ENCODE results near the gene MYO1H.
"Not testable (repeated sequence)": the region's sequence is repeated elsewhere in the genome, so short reads cannot be mapped to it uniquely, and the experiment has no call there.

MYO1H gene

DNA sequence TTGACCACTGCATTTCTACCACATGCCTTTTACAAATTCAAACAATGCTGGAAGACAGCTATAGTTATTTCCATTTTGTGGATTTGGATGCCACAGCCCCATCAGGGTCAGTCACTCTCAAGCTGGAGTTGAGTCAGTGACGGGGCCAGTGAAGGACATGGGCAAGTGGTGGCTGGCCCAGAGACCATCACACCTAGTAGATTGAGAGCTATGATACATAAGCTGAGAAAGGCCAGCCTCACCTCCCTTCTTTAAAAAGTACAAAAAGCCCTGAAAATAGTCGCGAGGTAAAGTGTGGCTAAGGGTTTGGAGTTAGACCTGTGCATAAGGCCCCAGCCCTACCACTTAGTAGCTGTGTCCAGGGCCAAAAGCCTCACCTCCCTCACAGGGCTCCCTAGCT, 125.3 kb downstream of the MYO1H start:
- no peak for DNase-seq (ENCODE audit: low read depth)

DNA sequence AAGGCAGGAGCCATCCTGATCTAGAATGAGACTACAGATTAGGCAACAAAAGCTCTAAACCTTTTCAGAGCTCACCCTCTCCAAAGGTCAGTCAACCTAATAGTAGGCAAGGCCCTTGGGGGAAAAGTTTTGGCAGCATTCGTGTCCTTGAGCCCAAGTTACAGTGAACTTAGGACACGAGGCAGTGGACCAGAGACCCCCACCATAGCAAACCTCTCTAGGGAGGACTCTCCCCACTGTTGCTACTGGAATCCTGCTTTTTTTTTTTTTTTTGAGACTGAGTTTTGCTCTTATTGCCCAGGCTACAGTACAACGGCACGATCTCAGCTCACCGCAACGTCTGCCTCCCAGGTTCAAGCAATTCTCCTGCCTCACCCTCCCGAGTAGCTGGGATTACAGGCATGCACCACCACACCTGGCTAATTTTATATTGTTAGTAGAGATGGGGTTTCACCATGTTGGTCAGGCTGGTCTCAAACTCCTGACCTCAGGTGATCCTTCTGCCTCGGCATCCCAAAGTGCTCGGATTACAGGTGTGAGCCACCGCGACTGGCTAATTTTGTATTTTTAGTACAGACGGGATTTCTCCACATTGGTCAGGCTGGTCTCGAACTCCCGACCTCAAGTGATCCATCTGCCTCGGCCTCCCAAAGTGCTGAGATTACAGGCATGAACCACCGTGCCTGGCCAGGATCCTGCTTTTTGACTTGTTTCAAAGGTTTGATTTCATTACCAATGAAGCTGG, 126.0 kb downstream of the MYO1H start:
- not testable (repeated sequence) for DNase-seq (ENCODE audit: low read depth)

DNA sequence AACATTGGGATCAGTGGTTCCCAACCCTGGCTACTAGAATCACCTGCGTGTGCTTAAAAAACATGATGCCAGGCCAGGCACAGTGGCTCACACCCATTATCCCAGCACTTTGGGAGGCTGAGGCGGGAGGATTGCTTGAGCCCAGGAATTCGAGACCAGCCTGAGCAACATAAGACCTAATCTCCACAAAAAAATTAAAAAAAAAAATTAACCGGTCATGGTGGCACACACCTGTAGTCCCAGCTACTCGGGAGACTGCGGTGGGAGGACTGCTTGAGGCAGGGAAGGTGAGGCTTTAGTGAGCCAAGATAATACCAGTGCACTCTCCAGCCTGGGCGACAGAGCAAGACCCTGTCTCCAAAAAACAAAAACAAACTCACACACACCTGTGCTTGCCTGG, 127.4 kb downstream of the MYO1H start:
- no peak for DNase-seq (ENCODE audit: low read depth)

DNA sequence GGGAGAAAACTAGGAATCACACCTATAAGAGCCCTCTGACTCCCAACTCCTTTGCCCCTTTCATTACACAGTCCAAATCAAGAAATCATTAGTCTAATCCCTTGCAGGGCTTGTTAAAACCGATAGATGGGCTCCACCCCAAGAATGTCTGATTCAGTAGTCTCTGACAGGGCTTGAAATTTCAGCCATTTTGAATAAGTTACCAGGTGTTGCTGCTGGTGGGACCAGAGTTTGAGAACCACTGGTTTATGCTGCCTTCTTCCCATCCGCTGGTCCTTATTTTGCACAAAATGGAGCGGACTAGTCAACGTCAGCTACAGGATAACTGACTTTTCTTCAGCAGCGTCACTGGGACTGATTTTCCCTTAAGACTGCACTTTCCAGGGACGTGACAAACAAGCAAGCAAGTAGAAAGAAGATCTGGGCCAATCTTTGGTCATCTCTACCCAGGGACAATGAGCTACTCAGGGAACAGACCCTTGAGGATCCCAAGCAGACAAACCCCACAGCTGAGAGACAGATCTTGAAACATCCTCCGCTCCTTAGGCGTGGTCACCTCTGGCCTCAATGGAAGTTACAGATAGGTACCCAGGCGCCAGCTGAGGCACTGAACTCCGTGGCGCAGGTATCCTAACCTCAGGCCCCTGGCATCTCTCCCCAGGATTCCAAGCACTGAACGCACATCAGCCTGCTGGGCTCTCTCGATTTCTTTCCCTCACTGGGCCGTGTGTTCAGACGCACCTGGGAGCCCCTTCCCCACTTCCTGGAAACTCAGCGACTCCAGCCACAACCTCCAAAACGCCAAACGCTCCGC, 128.5 kb downstream of the MYO1H start:
- DNase-seq (ENCODE audit: low read depth): no peak

DNA sequence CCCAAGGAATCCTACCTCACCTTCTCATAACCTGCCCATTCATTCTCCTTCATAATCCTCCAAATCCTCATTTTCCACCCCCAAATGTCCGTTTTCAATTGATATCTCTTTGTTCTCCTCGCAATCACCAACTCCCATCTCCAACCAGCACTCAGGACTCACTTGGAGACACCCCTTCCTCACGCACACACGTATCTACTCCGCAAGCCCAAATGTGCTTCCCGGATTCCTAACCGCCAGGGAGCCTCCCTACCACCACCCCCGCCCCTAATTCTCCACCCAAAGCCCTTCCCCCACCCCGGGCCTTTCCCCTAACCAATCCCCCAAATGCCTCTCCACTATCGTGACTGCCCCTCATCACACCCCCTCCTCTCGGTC, 129.1 kb downstream of the MYO1H start:
- no peak for DNase-seq (ENCODE audit: low read depth)

DNA sequence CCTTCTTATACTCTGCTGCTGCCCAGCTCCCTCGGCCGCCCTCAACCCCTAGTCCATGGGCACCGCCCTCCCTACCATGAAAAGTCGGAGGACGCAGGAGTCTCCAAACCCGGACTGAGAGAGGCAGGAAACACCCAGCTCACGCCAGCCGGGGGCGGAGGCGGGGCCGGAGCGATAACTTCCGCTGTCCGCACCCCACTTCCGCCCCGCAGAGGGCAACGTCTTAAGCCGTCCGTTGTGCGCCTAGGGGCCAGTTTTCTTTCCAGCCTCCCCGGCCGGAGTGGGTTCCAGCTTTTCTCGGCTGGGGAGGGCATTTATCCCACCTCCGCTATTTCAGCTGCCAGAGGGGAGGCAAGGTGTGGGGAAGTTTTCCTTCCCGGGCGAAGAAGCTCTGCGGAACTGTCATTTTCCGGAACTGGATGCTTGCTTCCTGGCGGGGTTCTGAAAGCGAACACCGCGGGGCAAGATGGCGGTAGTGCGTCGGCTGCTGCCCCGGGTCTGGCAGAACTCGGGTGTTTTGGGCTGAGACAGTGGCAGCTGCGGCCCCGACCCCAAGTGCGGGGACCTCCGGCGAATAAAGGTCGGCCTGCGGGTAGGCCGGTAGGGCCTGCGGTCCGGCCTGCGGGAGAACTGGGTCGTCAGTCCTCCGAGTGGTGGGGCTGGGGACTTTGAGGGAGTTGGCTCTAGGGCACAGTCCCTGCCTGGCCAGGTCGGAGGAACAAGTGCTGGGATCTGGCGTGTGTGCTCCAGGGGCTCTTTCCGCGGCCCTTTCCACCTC, 129.7 kb downstream of the MYO1H start, which contains the start of the genes KCTD10 and UBE3B:
KCTD10 (minus strand) TSS at position 116 of the 778 bp plus-strand sequence; CDS start at position 78, 38 bp downstream.
UBE3B (plus strand) TSS at position 450 of the 778 bp plus-strand sequence. CDS start 5,918 bp downstream, outside the sequence.
- peak; percentile 75 for DNase-seq (ENCODE audit: low read depth)

DNA sequence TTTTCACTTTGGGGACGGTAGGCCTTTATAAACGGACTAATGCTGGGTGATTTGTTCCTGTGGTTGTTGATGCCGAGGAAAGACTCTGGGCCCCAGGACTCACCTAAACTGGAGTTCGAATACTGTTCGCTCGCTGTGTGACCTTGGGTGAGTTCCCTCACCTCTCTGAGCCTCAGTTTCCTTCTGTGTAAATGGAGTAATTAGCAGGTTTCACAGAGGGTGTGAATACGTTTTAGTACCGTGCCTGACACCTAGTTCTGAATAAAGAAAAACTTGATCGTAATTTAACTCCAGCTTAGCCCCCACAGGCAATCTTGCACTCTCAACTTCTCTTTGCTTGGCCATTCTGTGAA, 130.2 kb downstream of the MYO1H start:
- DNase-seq (ENCODE audit: low read depth): no peak

DNA sequence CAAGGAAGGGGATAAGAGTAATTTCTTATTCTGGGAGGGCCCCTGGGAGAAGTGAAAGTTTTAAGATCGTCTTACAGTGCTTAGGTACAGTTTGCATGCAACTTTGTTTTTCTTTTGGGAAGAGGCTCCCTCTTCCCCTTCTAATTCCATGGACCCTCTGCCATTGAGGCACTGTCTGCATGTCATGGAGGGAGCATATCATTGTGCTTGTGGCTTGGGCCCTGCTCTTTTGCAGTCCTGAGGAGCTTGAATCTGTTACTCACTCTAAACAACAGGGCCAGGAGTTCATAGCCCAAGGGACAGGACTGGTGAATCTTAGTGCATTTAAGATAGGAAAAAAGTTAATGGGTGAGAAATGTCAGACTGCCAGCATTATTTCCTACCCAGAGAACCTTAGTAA, 132.1 kb downstream of the MYO1H start:
- DNase-seq (ENCODE audit: low read depth): no peak

DNA sequence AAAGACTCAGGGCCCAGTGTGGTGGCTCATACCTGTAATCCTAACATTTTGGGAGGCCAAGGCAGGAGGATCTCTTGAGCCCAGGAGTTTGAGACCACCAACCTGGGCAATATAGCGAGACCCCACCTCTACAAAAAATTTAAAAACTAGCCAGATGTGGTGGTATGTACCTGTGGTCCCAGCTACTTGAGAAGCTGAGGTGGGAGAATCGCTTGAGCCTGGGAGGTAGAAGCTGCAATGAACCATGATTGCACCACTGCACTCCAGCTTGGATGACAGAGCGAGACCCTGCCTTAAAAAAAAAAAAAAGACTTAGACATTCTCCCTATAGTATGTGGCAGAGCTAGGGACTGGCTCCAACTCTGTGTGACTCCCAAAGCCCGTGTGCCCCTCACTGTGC, 132.7 kb downstream of the MYO1H start:
- no peak for DNase-seq (ENCODE audit: low read depth)

DNA sequence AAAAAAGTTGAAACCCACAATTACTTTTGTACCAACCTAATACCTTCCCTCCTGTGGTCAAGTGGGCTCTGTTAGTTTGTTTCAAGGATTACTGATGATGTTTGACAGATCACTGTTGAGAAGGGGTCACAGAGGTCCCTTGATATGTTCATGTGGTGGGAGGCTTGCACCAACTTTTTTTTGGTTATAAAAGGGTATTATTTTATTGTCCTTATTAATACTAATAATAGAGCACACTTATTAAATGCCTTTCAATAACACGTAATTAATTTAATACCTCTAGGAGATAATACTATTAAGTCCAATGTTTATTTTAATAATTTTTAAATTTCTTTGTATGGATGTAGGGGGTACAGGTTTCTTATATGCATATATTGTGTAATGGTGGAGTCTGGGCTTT, 134.2 kb downstream of the MYO1H start:
- DNase-seq (ENCODE audit: low read depth): no peak

DNA sequence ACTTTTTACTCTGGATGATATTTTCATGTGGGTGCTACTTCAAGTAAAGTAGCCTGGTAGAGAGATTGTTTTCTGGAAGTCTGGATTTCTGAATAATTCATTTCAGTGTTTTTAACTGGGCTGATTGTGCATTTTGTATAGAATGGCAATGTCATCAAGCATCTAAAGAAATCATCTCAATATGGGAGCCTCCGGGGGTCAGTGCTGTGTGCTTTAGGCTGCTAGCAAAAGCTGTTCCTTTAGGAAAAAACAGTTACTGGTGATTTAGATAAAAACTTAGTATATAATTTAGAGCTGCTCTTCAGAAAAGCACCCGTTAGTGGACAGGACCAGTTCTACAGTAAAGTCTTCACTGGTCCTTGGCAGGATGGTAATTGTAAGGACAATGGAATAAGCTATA, 134.8 kb downstream of the MYO1H start:
- no peak for DNase-seq (ENCODE audit: low read depth)

DNA sequence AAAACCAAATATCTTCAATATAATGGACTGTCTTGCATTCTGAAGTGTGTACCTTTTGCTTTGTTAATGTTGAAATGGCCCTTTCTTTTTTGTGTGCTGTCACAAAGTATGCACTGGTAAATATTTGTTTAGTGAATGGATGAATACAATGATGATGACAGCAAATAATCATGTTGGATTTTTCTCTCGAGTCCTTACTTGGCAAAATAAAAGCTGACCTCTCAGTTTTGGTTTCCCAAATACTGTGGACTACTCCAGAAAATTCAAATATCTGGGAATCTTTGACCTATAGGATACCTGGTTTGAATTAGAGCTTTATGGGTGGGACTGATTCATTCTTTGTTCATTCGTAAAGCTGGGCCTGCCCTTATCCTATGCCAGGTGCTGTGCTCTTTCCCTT, 135.2 kb downstream of the MYO1H start:
- no peak for DNase-seq (ENCODE audit: low read depth)

DNA sequence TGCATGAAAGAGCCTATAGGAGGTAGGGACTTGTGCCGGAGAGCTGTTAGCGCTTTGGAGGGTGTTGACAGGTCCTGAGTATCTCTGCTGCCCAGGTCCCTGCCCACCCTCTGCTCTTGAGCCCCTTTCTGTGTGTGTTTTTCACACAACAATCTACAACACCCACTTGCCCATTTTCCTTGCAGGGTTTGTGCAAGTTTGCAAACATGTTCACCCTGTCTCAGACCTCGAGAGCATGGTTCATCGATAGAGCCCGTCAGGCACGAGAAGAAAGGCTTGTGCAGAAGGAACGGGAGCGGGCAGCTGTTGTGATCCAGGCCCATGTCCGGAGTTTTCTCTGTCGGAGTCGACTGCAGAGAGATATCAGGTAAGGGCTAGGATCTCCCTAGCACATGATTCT, 135.6 kb downstream of the MYO1H start:
- DNase-seq (ENCODE audit: low read depth): no peak

DNA sequence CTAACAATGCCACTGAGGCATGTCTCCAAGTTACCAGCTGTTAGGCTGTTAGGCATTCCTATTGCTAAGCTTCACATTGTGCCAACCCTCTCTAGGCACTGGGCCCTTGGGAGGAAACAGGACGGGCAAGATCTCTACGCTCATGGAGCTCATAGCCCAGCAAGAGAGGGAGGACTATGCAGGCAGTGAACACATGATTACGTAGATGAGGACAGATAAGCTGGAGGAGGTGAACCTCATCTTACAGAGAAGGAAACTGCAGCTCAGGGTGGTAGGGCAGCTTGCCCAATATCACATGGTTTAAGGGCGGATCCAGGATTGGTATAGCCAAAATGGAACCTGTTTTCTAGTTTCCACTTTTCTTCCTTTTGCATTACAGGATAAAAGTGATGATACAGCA, 137.5 kb downstream of the MYO1H start:
- no peak for DNase-seq (ENCODE audit: low read depth)

DNA sequence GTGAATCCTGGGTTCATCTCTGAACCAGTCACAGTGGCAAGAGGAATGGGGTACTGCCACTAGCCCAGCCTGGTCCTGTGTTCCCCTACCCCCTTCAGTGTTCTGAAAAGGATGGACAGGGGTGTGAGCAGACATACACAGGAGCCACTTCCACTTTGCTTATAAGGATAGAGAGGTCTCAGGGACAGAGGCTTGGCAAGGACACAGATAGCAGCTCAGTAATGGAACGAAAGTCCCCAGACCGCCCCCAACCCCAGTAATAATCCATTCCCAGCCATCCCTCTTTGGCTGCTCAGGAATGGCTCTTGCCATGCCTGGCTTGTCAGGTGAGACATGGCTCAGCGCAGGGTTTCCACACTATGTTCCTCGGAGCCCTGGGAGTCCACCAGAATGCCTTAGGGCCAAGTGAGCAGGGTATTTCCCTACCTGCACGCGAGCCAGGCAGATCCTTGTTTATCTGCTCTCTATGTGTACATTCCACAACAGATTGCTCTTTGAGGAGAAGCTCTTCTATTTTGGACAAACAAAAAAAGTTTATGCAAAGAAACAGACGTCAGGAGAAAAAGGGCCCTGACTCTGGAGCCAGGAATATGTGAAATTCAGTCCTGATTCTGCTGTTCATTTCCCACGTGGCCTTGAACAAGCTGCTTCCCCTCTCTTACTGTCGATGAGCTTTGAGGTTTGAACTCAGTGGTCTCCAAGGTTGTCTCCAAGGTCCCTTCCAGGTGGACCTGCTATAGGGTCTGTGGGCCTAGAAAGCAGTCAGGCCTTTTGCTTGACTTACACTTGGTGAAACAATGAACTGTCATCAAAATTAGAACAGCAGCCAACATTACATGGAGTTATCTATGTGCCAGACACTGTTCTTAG, 139.7 kb downstream of the MYO1H start:
- no peak for DNase-seq (ENCODE audit: low read depth)

DNA sequence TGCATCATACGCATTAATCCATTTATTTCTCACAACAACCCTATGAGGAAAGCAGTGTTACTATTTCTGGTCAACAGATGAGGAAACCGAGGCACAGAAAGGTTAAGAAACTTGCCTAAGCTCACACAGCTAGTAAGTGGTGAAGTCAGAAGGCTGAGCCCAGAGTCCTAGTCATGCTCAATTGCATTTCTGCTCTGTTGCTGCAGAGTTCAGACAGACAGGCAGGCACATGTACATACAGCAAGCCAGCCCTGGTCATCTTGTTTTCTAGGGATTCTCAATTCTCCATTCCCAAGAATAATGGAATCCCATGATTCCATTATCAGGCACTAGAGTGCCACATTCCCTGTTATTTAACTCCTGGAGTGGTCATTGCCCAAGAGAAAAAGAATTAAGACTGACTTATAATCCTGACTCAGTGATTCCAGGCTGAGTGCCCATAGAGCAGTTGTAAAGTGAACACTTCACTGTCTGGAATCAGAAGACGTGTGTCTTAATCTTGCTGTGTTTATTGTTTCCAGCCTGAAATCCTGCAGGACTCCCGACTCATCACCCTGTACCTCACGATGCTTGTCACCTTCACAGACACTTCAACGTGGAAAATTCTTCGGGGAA, 140.5 kb downstream of the MYO1H start:
- no peak for DNase-seq (ENCODE audit: low read depth)

DNA sequence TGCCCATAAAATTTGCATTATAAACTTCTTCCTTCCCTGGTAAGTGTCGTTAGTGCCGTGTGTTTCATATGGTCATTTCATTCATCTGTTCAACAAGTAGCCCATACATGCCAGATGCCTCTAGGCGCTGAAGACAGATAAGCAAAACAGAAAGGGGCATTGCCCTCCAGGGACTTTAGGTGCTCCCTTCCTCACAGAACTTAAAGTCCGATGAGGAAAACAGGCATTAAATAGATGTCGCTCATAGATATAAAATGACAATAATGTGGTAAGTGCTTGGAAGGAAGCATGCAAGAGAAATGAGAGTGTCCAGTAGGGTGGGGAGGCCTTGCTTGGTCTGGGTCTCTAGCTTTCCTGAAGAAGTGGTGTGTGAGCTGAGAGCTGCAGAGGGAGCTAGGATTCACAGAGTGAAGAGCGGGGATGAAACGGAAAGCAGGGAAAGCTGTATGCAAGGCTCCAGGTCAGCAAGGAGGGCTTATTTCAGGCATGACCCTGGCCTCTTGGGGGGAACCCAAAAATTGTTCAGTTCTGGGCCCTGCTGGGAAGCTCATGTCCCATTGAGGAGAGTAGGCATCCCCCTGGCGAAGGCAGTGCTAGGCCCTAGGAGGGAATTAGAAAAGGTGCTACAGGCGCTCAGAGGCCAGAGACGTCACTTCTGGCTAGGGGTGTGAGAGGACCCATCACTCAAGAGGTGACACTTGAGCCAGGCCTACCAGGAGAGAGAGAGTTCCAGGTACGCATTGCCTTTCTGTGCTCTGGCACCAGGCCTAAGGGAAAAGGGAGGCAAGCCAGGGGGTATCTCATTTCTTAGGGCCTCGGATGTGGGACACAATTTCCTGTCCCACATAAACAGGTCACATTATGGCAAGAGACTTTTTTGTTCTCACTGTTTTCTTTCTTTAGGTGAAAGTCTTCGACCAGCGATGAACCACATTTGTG, 141.6 kb downstream of the MYO1H start:
- DNase-seq (ENCODE audit: low read depth): no peak

DNA sequence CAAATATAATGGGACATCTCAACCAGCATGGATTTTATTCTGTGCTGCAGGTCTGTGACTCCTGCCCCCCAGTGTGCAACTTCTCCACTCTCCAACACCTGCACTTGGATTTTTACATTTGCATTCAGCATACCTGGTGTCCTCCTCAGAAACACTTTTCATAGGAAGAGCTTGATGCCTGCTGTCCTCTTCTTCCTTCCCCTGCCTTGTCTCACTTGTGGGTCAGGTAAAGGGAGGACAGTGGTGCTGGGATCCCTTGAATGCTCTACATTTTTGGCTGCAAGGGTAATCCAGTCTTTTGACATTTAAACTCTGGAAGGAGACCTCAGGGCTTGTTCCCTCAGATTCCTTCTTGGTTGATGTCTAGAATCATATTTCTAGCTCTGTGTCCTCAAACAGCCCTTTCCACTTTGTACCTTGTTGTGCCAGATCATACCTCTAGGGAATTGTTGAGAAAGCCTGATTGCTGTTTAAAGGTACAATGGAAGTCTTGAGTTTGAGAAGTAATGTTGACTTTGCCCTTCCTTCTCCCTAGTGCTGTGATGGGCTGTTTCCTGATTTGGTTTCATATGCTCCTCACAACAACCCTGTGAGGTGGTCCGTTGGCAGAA, 142.4 kb downstream of the MYO1H start:
- DNase-seq (ENCODE audit: low read depth): no peak

DNA sequence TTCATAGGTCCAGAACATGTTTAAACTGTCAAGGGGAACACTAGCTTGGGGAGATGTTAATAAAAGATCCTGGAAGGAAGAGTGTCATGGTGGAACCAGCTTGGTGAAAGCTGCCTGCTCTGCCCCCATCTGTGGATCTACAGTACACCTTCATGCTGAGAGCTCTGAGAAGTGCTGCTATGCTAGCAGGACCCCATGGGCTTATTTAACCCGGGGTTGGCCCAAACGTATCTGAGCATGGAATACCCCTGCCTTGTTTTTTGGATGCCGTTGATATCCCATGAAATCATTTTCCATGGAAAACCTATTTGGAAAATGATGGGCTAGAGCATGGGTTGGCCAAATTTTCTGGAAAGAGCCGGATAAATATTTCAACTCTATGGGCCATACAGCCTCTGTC, 144.0 kb downstream of the MYO1H start:
- no peak for DNase-seq (ENCODE audit: low read depth)

DNA sequence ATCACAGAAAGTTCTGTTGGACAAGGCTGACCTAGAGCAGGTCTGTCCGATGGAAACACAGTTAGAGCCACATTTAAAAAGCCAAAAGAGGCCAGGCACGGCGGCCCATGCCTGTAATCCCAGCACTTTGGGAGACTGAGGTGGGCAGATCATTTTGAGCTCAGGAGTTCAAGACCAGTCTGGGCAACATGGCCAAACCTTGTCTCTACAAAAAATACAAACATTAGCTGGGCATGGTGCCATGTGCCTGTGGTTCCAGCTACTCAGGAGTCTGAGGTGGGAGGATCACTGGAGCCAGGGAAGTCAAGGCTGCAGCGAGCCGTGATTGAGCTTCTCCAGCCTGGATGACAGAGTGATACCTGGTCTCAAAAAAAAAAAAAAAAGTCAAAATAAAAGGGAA, 144.7 kb downstream of the MYO1H start:
- DNase-seq (ENCODE audit: low read depth): no peak

All from stimulated activated CD8-positive, alpha-beta memory T cell treated with anti-CD3 and anti-CD28 coated beads, Interleukin-12 subunit alpha, Interleukin-12 subunit beta, amount 100 ng/mL, for 1 hour (primary cell).